H1 (cell line): ENCODE data around the gene MGAT5. TPM values are rescaled to one million over a fixed set of nuclear protein-coding genes. Genes with fewer than 3 reads are reported as not detected.

ENCODE experiments used
- EP300 ChIP-seq, 2 experiments: IDR thresholded peaks; 1 replicate in 1 of 2; 2 replicates in 1 of 2; pipeline ENCODE4 v1.6.1; 2011 to 2012; ENCODE audit warnings: low read depth in 2 of 2, low read length in 2 of 2, mild to moderate bottlenecking in 2 of 2, borderline replicate concordance in 1 of 2, inconsistent platforms in 1 of 2, moderate library complexity in 1 of 2
- KDM4A ChIP-seq: IDR thresholded peaks from one replicate; pipeline ENCODE4 v1.7.1; 2012; ENCODE audit warnings: low read depth, mild to moderate bottlenecking, moderate library complexity, low read length, inconsistent platforms; ENCODE audit not compliant: severe bottlenecking
- polyA plus RNA-seq, 7 experiments: library from polyadenylated mRNA; depleted of rRNA in 3 of 7; stranded (reverse) in 5 of 7; unstranded in 2 of 7; fragments of >200 nt in 5 of 7; fragments of 200-250 nt in 2 of 7; gene quantifications; 1 replicate in 5 of 7; 2 replicates in 1 of 7; 4 replicates in 1 of 7; pipeline versions ENCODE4 v1.2.1 to v1.2.3, GENCODE V29; 2011 to 2013; ENCODE audit warnings: missing spikeins in 2 of 7, mixed read lengths in 2 of 7
- total RNA-seq: library from RNA; stranded (reverse); fragmentation: NEBNext Ultra II Directional; extraction: Animal tissue kit (Norgen Biotek cat#: 25700); gene quantifications from 2 replicates; pipeline ENCODE4 v1.2.1, GENCODE V29; 2021
- TF ChIP-seq, protein P1 (sequence below), 3 experiments: IDR thresholded peaks; 1 replicate in 2 of 3; 2 replicates in 1 of 3; pipeline versions ENCODE4 v1.5.1 to v1.6.1; 2011; ENCODE audit warnings: low read length in 3 of 3, mild to moderate bottlenecking in 3 of 3, inconsistent platforms in 2 of 3, low read depth in 1 of 3, moderate library complexity in 1 of 3; ENCODE audit not compliant: insufficient read depth in 1 of 3; ENCODE audit errors: control extremely low read depth in 1 of 3
- TF ChIP-seq, protein P2 (sequence below): IDR thresholded peaks from 2 replicates; pipeline ENCODE4 v1.6.1; 2011; ENCODE audit warnings: low read depth, mild to moderate bottlenecking, low read length; ENCODE audit not compliant: insufficient read depth

The MGAT5 gene
- total and polyA plus RNA-seq, 2 of the 8 experiments (the other 6 are each of a cell fraction or from before 2014, with no cell fraction given), result 11.2 to 49.2 TPM

DNA sequence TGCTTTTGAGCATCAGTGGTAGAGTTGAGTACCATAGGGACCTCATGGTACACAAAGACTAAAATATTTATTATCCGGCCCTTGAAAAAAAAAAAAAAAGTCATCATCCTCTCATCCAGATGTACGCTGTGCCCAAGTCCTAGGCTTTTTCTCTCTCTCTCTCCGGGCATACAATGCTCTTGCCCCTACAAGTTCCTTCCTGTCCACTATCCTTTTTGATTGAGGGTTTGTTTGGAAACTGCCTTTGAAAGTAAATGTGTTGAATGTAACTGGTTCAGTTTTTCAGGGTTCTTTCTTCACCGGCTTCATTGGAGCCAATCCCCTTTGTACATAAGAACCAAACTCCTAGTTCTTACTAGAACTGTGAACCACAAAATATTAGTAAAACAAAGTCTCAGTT, 130.3 kb downstream of the MGAT5 start (continued):
- TF ChIP-seq, protein P1, sequence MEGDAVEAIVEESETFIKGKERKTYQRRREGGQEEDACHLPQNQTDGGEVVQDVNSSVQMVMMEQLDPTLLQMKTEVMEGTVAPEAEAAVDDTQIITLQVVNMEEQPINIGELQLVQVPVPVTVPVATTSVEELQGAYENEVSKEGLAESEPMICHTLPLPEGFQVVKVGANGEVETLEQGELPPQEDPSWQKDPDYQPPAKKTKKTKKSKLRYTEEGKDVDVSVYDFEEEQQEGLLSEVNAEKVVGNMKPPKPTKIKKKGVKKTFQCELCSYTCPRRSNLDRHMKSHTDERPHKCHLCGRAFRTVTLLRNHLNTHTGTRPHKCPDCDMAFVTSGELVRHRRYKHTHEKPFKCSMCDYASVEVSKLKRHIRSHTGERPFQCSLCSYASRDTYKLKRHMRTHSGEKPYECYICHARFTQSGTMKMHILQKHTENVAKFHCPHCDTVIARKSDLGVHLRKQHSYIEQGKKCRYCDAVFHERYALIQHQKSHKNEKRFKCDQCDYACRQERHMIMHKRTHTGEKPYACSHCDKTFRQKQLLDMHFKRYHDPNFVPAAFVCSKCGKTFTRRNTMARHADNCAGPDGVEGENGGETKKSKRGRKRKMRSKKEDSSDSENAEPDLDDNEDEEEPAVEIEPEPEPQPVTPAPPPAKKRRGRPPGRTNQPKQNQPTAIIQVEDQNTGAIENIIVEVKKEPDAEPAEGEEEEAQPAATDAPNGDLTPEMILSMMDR (IDR thresholded peaks at IDR 0.05; ENCODE audit: control extremely low read depth in 1 of 3, insufficient read depth in 1 of 3, low read depth in 1 of 3, low read length in 3 of 3), result no peak
- TF ChIP-seq, protein P2, sequence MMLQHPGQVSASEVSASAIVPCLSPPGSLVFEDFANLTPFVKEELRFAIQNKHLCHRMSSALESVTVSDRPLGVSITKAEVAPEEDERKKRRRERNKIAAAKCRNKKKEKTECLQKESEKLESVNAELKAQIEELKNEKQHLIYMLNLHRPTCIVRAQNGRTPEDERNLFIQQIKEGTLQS, result no peak
- TF ChIP-seq EP300 (IDR thresholded peaks at IDR 0.05; ENCODE audit: borderline replicate concordance in 1 of 2, low read depth in 2 of 2, low read length in 2 of 2) (no peak), KDM4A (no peak)
